ENCODE measurements around the gene GRID1. TPM values are rescaled to one million over a fixed set of nuclear protein-coding genes. Genes with fewer than 3 reads are reported as not detected.

GRID1 gene
- total RNA-seq, 1 experiment from 2014 or later = 0.07 TPM

- H3K9me2 ChIP-seq (replicated peaks; ENCODE audit: insufficient read depth, low read length) = no peaks in the 10 kb centered on the region
- no peak overlapping the region for H3K9ac ChIP-seq (ENCODE audit: low read length)
- H3K27me3 ChIP-seq (ENCODE audit: low read length) = no peaks in the 10 kb centered on the region
- no peaks in the 10 kb centered on the region for H3K36me3 ChIP-seq (ENCODE audit: insufficient read depth, low read length)
- DNase-seq = no peak
- H3K79me2 ChIP-seq (ENCODE audit: low read length) = no peaks in the 10 kb centered on the region
- H2AFZ ChIP-seq (ENCODE audit: low read length) = no peak overlapping the region
- H3K4me1 ChIP-seq (ENCODE audit: low read length) = no peaks in the 10 kb centered on the region
- no peaks in the 10 kb centered on the region for H3K9me3 ChIP-seq (ENCODE audit: low read length)
- H3K27ac ChIP-seq (ENCODE audit: low read length) = no peak overlapping the region
- no peak overlapping the region for H3K4me2 ChIP-seq (ENCODE audit: low read depth, low read length, poor library complexity, severe bottlenecking)
- H4K20me1 ChIP-seq (ENCODE audit: insufficient read depth, low read depth, low read length) = no peaks in the 10 kb centered on the region
- H3K4me3 ChIP-seq (ENCODE audit: low read length) = no peak overlapping the region
These were observed 363.4 kb downstream of the GRID1 start for GRCh38 chr10:86003201-86003621.

DNA sequence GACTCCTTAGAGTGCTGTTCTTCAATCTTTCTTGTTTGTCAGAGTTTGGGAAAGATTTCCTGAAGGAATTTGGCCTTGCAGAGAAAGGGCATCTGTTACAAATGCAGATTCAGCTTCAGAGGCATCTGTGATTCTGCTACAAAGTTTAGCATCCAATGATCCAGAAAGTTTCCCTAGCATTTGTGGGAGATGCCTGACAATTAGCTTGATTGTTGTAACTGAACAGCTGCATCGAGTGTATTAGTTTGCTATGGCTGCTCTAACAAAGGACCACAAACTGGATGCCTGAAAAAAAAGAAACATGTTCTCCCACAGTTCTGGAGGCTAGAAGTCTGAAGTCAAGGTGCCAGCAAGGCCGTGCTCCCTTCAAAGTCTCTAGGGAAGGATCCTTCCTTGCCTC is 365.1 kb downstream of the GRID1 start:
- Histone ChIP-seq H3K4me2 (ENCODE audit: low read depth, low read length, poor library complexity, severe bottlenecking) (no peak overlapping the region), H3K79me2 (ENCODE audit: low read length) (no peaks in the 10 kb centered on the region), H3K9ac (ENCODE audit: low read length) (no peak overlapping the region), H3K27me3 (ENCODE audit: low read length) (no peaks in the 10 kb centered on the region), H3K36me3 (ENCODE audit: insufficient read depth, low read length) (no peaks in the 10 kb centered on the region), H3K9me2 (replicated peaks; ENCODE audit: insufficient read depth, low read length) (no peaks in the 10 kb centered on the region), H3K4me3 (ENCODE audit: low read length) (no peak overlapping the region), H3K9me3 (ENCODE audit: low read length) (no peaks in the 10 kb centered on the region), H4K20me1 (ENCODE audit: insufficient read depth, low read depth, low read length) (no peaks in the 10 kb centered on the region), H3K4me1 (ENCODE audit: low read length) (no peaks in the 10 kb centered on the region), H2AFZ (ENCODE audit: low read length) (no peak overlapping the region), H3K27ac (ENCODE audit: low read length) (no peak overlapping the region)
- no peak for DNase-seq

DNA sequence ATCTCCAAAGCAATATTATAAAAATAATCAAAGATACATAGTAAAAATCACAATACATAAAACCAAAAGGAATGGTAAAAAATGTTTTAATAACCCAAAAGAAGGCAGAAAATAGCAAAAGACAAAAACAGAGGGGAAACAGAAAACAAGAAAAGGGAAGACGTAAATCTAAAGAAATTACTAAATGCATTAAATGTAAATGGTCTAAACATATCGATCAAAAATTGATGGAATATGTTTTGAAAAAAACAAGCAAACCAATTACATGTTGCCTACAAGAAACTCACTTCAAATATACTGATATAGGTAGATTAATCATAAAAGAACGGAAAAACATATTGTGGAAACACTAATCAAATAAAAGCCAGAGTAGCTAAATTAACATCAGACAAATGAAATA is 369.1 kb downstream of the GRID1 start:
- no peak overlapping the region for H3K9ac ChIP-seq (ENCODE audit: low read length)
- no peaks in the 10 kb centered on the region for H3K79me2 ChIP-seq (ENCODE audit: low read length)
- H3K4me1 ChIP-seq (ENCODE audit: low read length) = no peaks in the 10 kb centered on the region
- no peaks in the 10 kb centered on the region for H3K27me3 ChIP-seq (ENCODE audit: low read length)
- no peaks in the 10 kb centered on the region for H3K36me3 ChIP-seq (ENCODE audit: insufficient read depth, low read length)
- no peaks in the 10 kb centered on the region for H4K20me1 ChIP-seq (ENCODE audit: insufficient read depth, low read depth, low read length)
- H2AFZ ChIP-seq (ENCODE audit: low read length) = no peak overlapping the region
- no peaks in the 10 kb centered on the region for H3K9me2 ChIP-seq (replicated peaks; ENCODE audit: insufficient read depth, low read length)
- H3K27ac ChIP-seq (ENCODE audit: low read length) = no peak overlapping the region
- no peaks in the 10 kb centered on the region for H3K9me3 ChIP-seq (ENCODE audit: low read length)
- no peak overlapping the region for H3K4me2 ChIP-seq (ENCODE audit: low read depth, low read length, poor library complexity, severe bottlenecking)
- DNase-seq = no peak
- H3K4me3 ChIP-seq (ENCODE audit: low read length) = no peak overlapping the region

DNA sequence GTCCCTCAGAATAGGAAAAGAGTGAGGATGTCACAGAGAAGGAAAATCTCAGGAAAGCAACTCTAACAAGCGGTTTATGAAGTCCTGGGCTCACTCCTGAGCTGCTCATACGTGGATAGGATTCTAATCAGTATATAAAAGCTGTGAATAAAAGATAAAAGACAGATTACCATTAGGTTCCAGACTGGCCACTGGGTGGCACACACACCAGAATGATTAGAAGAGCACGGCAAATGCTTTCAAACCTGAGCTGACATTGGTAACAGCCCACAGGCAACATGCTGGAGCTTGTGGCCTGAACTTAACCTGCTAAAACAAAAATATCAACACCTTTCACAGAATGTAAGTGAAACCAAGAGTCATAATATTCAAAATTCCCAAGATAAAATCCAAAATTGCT is 370.8 kb downstream of the GRID1 start:
- no peaks in the 10 kb centered on the region for H3K9me2 ChIP-seq (replicated peaks; ENCODE audit: insufficient read depth, low read length)
- H3K27me3 ChIP-seq (ENCODE audit: low read length) = no peaks in the 10 kb centered on the region
- H3K79me2 ChIP-seq (ENCODE audit: low read length) = no peaks in the 10 kb centered on the region
- H2AFZ ChIP-seq (ENCODE audit: low read length) = no peak overlapping the region
- no peaks in the 10 kb centered on the region for H3K36me3 ChIP-seq (ENCODE audit: insufficient read depth, low read length)
- no peaks in the 10 kb centered on the region for H4K20me1 ChIP-seq (ENCODE audit: insufficient read depth, low read depth, low read length)
- H3K4me2 ChIP-seq (ENCODE audit: low read depth, low read length, poor library complexity, severe bottlenecking) = no peak overlapping the region
- no peak overlapping the region for H3K27ac ChIP-seq (ENCODE audit: low read length)
- no peak overlapping the region for H3K4me3 ChIP-seq (ENCODE audit: low read length)
- no peak overlapping the region for H3K9ac ChIP-seq (ENCODE audit: low read length)
- no peaks in the 10 kb centered on the region for H3K4me1 ChIP-seq (ENCODE audit: low read length)
- no peaks in the 10 kb centered on the region for H3K9me3 ChIP-seq (ENCODE audit: low read length)
- peak; percentile 65 for DNase-seq

GRCh38 chr10:85993840-85994507 is 372.6 kb downstream of the GRID1 start:
- no peaks in the 10 kb centered on the region for H4K20me1 ChIP-seq (ENCODE audit: insufficient read depth, low read depth, low read length)

GRCh38 chr10:85993140-85993539 is 373.5 kb downstream of the GRID1 start:
- Histone ChIP-seq H2AFZ (ENCODE audit: low read length) (no peak overlapping the region), H3K9me3 (ENCODE audit: low read length) (no peaks in the 10 kb centered on the region), H3K27me3 (ENCODE audit: low read length) (no peaks in the 10 kb centered on the region), H3K4me1 (ENCODE audit: low read length) (no peaks in the 10 kb centered on the region), H3K4me3 (ENCODE audit: low read length) (no peak overlapping the region), H3K79me2 (ENCODE audit: low read length) (no peaks in the 10 kb centered on the region), H3K27ac (ENCODE audit: low read length) (no peak overlapping the region), H4K20me1 (ENCODE audit: insufficient read depth, low read depth, low read length) (no peaks in the 10 kb centered on the region), H3K36me3 (ENCODE audit: insufficient read depth, low read length) (no peaks in the 10 kb centered on the region), H3K9me2 (replicated peaks; ENCODE audit: insufficient read depth, low read length) (no peaks in the 10 kb centered on the region), H3K9ac (ENCODE audit: low read length) (no peak overlapping the region), H3K4me2 (ENCODE audit: low read depth, low read length, poor library complexity, severe bottlenecking) (no peak overlapping the region)
- no peak for DNase-seq

More at GRCh38 chr10:85993840-85994507, 372.6 kb downstream of the GRID1 start:
- no peak overlapping the region for H3K4me2 ChIP-seq (ENCODE audit: low read depth, low read length, poor library complexity, severe bottlenecking)
- H3K36me3 ChIP-seq (ENCODE audit: insufficient read depth, low read length) = no peaks in the 10 kb centered on the region
- no peak overlapping the region for H3K9ac ChIP-seq (ENCODE audit: low read length)
- H3K27me3 ChIP-seq (ENCODE audit: low read length) = no peaks in the 10 kb centered on the region
- no peaks in the 10 kb centered on the region for H3K9me3 ChIP-seq (ENCODE audit: low read length)
- H3K4me1 ChIP-seq (ENCODE audit: low read length) = no peaks in the 10 kb centered on the region
- H3K4me3 ChIP-seq (ENCODE audit: low read length) = no peak overlapping the region
- no peak for DNase-seq
- H3K9me2 ChIP-seq (replicated peaks; ENCODE audit: insufficient read depth, low read length) = no peaks in the 10 kb centered on the region
- no peak overlapping the region for H3K27ac ChIP-seq (ENCODE audit: low read length)
- no peaks in the 10 kb centered on the region for H3K79me2 ChIP-seq (ENCODE audit: low read length)
- H2AFZ ChIP-seq (ENCODE audit: low read length) = no peak overlapping the region

- no peak overlapping the region for H3K9ac ChIP-seq (ENCODE audit: low read length)
- no peak overlapping the region for H2AFZ ChIP-seq (ENCODE audit: low read length)
- H3K4me2 ChIP-seq (ENCODE audit: low read depth, low read length, poor library complexity, severe bottlenecking) = no peak overlapping the region
- H3K36me3 ChIP-seq (ENCODE audit: insufficient read depth, low read length) = no peaks in the 10 kb centered on the region
- no peaks in the 10 kb centered on the region for H3K4me1 ChIP-seq (ENCODE audit: low read length)
- H3K9me2 ChIP-seq (replicated peaks; ENCODE audit: insufficient read depth, low read length) = no peaks in the 10 kb centered on the region
- H3K27me3 ChIP-seq (ENCODE audit: low read length) = no peaks in the 10 kb centered on the region
- H3K27ac ChIP-seq (ENCODE audit: low read length) = no peak overlapping the region
- no peaks in the 10 kb centered on the region for H3K79me2 ChIP-seq (ENCODE audit: low read length)
- DNase-seq = no peak
- no peak overlapping the region for H3K4me3 ChIP-seq (ENCODE audit: low read length)
- H3K9me3 ChIP-seq (ENCODE audit: low read length) = no peaks in the 10 kb centered on the region
- H4K20me1 ChIP-seq (ENCODE audit: insufficient read depth, low read depth, low read length) = no peaks in the 10 kb centered on the region
These were observed 374.3 kb downstream of the GRID1 start for GRCh38 chr10:85992324-85992723.

GRCh38 chr10:85986777-85987176 is 379.8 kb downstream of the GRID1 start:
- DNase-seq = no peak
- Histone ChIP-seq H3K79me2 (ENCODE audit: low read length) (no peaks in the 10 kb centered on the region), H3K9ac (ENCODE audit: low read length) (no peak overlapping the region), H3K27me3 (ENCODE audit: low read length) (no peaks in the 10 kb centered on the region), H2AFZ (ENCODE audit: low read length) (no peak overlapping the region), H3K4me3 (ENCODE audit: low read length) (no peak overlapping the region), H3K27ac (ENCODE audit: low read length) (no peak overlapping the region), H3K4me1 (ENCODE audit: low read length) (no peaks in the 10 kb centered on the region), H3K36me3 (ENCODE audit: insufficient read depth, low read length) (no peaks in the 10 kb centered on the region), H3K9me3 (ENCODE audit: low read length) (no peaks in the 10 kb centered on the region), H3K9me2 (replicated peaks; ENCODE audit: insufficient read depth, low read length) (no peaks in the 10 kb centered on the region), H4K20me1 (ENCODE audit: insufficient read depth, low read depth, low read length) (no peaks in the 10 kb centered on the region), H3K4me2 (ENCODE audit: low read depth, low read length, poor library complexity, severe bottlenecking) (no peak overlapping the region)

Data from Karpas-422 (cell line).